Cardiac fibroblast (primary cell): ENCODE measurements around the gene TRMT1.
A peak's percentile ranks its signal among the peaks of the same experiment; 100 is the strongest.

ENCODE experiments used
- DNase-seq, 2 donors: peaks; one replicate each; pipeline versions ENCODE4 v3.0.0 to v3.0.0-alpha.2; 2010; ENCODE audit warnings: low read depth in 2 of 2
- H3K4me3 ChIP-seq, 2 donors: replicated peaks in 1 of 2; 1 replicate in 1 of 2; 2 replicates in 1 of 2; pipeline ENCODE4 v1.5.1; 2011; ENCODE audit warnings: low read depth in 2 of 2, low read length in 2 of 2, mild to moderate bottlenecking in 2 of 2, moderate library complexity in 1 of 2
- TF ChIP-seq, protein P1 (sequence below): IDR thresholded peaks from one replicate; pipeline ENCODE4 v1.5.1; 2011; ENCODE audit warnings: low read depth, mild to moderate bottlenecking, low read length, inconsistent platforms

The TRMT1 gene

DNA sequence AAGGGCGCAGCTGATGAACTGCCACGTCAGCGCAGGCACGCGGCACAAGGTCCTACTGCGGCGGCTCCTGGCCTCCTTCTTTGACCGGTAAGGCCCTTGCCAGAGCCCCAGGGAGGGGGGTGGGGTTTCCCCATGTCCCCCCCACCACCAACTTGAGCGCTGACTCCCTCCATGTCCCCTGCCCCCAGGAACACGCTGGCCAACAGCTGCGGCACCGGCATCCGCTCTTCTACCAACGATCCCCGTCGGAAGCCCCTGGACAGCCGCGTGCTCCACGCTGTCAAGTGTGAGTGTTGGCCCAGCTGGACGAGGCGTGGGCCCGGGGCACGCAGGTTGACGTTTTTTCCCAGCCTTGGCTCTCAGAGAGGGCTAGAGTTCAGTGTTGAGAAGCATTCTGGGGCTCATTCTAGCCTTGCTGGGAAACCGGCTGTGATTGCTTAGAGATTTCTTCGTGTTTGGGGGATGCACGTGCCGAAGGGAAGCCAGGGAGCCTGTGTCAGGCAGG is 20.8 kb upstream of the TRMT1 start:
- no peak for DNase-seq
- H3K4me3 ChIP-seq: no peak overlapping the region
- TF ChIP-seq, protein P1, sequence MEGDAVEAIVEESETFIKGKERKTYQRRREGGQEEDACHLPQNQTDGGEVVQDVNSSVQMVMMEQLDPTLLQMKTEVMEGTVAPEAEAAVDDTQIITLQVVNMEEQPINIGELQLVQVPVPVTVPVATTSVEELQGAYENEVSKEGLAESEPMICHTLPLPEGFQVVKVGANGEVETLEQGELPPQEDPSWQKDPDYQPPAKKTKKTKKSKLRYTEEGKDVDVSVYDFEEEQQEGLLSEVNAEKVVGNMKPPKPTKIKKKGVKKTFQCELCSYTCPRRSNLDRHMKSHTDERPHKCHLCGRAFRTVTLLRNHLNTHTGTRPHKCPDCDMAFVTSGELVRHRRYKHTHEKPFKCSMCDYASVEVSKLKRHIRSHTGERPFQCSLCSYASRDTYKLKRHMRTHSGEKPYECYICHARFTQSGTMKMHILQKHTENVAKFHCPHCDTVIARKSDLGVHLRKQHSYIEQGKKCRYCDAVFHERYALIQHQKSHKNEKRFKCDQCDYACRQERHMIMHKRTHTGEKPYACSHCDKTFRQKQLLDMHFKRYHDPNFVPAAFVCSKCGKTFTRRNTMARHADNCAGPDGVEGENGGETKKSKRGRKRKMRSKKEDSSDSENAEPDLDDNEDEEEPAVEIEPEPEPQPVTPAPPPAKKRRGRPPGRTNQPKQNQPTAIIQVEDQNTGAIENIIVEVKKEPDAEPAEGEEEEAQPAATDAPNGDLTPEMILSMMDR: no peak

DNA sequence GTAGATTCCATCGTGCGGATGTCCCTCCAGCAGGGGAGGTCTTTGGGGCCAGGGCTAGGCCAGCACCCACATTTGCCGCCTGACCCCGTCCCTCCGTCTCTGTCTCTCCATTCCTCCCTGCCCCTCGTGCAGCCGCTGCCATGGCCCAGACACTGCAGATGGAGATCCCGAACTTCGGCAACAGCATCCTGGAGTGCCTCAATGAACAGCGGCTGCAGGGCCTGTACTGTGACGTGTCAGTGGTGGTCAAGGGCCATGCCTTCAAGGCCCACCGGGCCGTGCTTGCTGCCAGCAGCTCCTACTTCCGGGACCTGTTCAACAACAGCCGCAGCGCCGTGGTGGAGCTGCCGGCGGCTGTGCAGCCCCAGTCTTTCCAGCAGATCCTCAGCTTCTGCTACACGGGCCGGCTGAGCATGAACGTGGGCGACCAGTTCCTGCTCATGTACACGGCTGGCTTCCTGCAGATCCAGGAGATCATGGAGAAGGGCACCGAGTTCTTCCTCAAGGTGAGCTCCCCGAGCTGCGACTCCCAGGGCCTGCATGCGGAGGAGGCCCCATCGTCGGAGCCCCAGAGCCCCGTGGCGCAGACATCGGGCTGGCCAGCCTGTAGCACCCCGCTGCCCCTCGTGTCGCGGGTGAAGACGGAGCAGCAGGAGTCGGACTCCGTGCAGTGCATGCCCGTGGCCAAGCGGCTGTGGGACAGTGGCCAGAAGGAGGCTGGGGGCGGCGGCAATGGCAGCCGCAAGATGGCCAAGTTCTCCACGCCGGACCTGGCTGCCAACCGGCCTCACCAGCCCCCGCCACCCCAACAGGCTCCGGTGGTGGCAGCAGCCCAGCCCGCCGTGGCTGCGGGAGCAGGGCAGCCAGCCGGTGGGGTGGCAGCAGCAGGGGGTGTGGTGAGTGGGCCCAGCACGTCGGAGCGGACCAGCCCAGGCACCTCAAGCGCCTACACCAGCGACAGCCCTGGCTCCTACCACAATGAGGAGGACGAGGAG is 18.8 kb upstream of the TRMT1 start:
- DNase-seq: no peak
- no peak overlapping the region for H3K4me3 ChIP-seq
- TF ChIP-seq, protein P1: no peak

DNA sequence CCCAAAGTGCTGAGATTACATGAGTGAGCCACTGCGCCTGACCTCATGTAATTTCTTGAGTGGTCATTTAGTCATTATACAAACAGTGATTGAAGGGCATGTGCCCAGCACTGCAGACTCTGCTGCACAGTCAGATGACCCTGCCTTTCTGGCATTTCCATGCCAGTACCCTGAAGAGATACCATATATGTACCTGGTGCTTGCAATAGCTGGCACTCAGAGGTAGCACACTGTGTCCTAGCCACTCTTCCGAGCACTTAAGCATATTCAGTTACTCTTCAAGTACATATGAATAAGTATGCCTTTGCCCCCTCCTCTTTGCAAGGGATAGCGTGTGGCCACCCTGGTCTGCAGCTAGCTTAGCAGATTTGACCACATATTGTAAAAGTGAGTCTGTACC is 18.1 kb upstream of the TRMT1 start:
- H3K4me3 ChIP-seq: no peak overlapping the region
- TF ChIP-seq, protein P1: no peak
- DNase-seq: no peak

DNA sequence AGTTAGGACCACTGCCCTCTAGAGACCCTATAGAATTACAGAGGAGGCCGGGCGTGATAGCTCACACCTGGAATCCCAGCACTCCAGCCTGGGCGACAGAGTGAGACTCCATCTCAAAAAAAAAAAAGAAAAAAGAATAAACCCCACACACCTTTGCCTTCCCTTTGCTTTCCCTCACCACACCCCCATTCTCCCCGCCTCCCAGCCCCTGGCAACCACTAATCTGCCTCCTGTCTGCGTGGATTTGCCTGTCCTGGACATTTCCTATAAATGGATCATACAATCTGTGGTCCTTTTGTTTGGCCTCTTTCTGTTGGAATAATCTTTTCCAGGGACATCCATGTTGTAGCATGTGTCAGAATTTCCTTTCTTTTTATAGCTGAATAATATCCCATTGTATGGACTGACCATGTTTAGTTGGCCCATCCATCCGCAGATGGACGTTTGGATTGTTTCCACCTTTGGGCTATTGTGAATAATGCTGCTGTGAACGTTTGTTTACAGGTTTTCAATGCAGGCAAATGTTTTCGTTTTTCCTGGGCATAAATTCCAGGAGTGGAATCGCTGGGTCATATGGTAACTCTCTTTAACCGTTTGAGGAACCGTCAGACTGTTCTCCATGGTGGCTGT is 16.8 kb upstream of the TRMT1 start:
- DNase-seq: no peak
- no peak overlapping the region for H3K4me3 ChIP-seq
- TF ChIP-seq, protein P1: no peak

DNA sequence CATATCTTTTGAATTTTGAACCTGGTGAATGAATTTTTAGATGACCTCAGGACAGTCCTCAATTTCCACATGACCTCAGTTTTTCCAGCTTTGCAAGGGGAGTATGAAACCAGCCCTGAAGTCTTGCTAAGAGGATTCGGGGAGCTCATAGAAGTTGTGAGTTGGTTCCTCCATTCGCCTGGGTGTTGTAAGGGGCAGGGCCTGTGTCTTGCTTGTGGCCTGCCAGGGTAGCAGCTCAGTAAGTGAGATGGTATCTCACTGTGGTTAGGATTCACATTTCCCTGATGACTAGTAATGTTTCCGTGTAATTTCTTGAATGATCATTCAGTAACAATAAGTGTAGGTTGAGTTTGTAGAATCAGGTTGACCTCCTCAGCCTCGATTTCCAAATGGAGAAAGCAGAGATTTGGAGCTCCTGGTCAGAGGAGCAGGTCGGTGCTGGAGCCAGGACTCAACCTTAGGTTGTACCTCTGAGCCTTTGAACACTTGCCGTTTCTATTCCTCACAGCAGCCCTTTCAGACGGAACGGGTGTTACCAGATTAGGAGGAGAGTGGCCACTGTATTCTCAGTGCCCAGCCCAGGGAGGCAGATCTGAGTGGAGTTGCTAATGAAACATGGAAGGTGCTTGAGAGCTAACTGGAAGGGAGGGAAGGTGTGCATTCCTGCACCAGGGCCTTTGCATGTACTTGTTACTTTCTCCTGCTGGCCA is 16.1 kb upstream of the TRMT1 start:
- no peak overlapping the region for H3K4me3 ChIP-seq
- DNase-seq: peak; percentile 36 to 70
- TF ChIP-seq, protein P1: no peak

DNA sequence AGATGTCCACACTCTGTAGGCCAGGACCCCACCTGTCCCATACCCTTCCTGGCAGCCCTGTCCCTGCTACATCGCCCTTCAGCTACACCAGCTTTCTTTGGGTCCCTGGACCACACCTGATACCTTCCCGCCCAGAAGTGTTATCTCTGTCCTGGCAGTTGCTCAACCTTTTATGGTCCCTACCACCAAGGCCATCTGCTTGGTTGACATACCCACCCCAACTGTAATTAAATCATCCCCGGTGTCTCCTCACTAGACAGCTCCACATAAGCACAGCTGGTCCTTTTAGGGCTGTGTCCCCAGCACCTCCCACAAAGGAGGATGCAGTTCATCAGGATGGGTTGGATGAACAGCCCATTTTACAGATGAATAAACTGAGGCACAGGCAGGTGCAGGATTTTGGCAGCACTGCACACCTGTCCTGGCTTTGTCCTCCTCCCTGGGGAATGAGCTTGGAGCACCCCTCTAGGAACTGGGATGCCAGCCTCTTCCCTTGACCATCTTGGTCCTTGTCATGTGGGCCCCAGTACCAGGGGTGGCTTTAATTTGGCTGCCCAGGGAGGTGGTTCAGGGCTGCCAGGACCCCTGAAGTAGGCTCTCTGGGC is 14.4 kb upstream of the TRMT1 start:
- DNase-seq: no peak
- no peak overlapping the region for H3K4me3 ChIP-seq
- TF ChIP-seq, protein P1: no peak
